ENCODE results near the gene DLD. TPM values are rescaled to one million over a fixed set of nuclear protein-coding genes. Genes with fewer than 3 reads are reported as not detected.
A peak's percentile ranks its signal among the peaks of the same experiment; 100 is the strongest.

DLD gene
- total RNA-seq, 1 experiment from 2014 or later: 113 TPM

DNA sequence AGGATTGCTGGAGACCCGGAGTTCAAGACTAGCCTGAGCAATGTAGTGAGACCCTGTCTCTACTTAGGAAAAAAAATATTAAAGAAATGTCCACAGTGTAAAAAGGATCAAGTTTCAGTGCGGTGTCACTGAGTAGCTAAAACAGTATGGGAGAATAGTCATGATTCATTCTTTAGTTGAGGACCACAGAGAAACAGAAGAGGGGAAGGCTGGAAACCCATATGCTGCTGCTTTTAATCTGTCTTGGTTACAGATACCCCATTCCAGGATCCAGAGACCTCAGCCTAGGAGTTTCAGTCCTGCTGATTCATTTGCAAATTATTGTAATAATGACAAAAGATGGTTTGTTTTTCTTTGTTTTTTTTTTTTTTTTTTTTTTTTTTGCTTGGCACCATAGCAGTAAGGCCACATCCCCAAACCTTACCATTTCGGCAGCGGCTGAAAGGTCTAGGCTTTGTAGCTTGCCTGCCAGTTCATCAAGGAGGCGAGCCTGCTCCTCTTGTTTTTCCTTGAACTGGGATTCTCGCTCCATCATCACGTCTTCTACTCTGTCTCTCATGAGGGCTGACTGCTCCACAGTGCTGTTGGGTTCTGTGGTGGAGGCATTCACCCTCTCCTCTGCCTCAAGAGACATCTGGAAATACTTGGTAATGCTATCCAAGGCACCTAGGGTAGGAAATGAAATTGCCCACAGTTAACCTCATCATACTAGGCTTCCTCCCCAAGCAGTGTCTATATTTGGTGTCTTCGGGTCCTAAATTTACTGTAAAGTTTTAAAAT is 44.2 kb downstream of the DLD start:
- Histone ChIP-seq H3K36me3 (peaks cover 89% of the 10 kb centered on the region), H3K4me3 (no peak overlapping the region), H3K4me1 (replicated peaks) (peaks cover 85% of the 10 kb centered on the region), H3K9me3 (replicated peaks) (no peaks in the 10 kb centered on the region), H3K27me3 (replicated peaks) (no peaks in the 10 kb centered on the region), H3K27ac (peak overlapping the region; percentile 61; the same call in 1 of the 2 replicates)
- DNase-seq (ENCODE audit: low read depth in 1 of 2, low spot score in 2 of 2): peak; percentile 58 to 75

DNA sequence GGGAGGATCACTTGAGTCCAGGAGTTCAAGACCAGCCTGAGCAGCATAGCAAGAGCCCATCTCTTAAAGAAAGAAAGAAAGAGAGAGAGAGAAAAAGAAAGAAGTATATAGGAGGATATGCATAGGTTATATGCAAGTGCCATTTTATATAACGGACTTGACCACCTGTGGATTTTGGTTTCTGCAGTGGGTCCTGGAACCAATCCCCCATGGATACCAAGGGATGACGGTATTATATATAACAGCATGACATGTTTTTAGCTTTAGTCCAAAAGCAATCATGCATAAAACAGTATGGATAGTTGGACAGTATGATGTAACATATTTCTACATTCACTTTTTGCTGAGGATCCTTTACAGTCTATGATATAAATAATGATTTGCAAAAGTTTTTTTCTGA is 45.3 kb downstream of the DLD start:
- Histone ChIP-seq H3K27ac (no peak overlapping the region), H3K36me3 (peaks cover 89% of the 10 kb centered on the region), H3K4me1 (replicated peaks) (peaks cover 90% of the 10 kb centered on the region)

DNA sequence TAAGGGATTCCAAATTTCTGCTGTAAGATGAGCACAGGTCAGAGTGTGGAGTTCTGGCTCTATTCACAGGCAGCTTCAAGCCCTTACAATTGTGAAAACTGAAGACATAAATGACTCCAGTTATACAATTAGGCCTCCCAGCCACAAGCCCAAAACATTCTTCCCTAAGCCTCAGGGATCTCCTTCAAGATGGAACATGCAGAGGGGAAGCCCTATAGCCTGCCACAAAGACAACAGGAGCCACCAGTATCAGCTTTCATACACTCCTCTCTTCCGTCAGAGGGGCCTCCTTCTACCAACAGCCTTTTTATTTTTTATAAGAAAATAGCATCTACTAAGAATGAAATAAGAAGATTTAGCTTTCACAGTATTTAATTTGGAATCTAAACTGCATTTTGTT is 46.5 kb downstream of the DLD start:
- Histone ChIP-seq H3K4me1 (replicated peaks) (peaks cover 85% of the 10 kb centered on the region), H3K36me3 (peaks cover 90% of the 10 kb centered on the region), H3K9me3 (replicated peaks) (no peaks in the 10 kb centered on the region), H3K27me3 (replicated peaks) (no peaks in the 10 kb centered on the region), H3K27ac (no peak overlapping the region; the same call in 1 of the 2 replicates), H3K4me3 (no peak overlapping the region)
- no peak for DNase-seq (ENCODE audit: low read depth in 1 of 2, low spot score in 2 of 2)

More for the DNA sequence above, 45.3 kb downstream of the DLD start:
- Histone ChIP-seq H3K9me3 (replicated peaks) (no peaks in the 10 kb centered on the region), H3K27me3 (replicated peaks) (no peaks in the 10 kb centered on the region), H3K4me3 (no peak overlapping the region)
- DNase-seq (ENCODE audit: low read depth in 1 of 2, low spot score in 2 of 2): no peak

GRCh38 chr7:107938456-107939250 is 47.7 kb downstream of the DLD start:
- H3K36me3 ChIP-seq: peaks cover 90% of the 10 kb centered on the region
- H3K4me1 ChIP-seq (replicated peaks): peaks cover 74% of the 10 kb centered on the region
- no peaks in the 10 kb centered on the region for H3K27me3 ChIP-seq (replicated peaks)
- DNase-seq (ENCODE audit: low read depth in 1 of 2, low spot score in 2 of 2): no peak
- H3K4me3 ChIP-seq: no peak overlapping the region
- peak overlapping the region; percentile 18; the same call in 1 of the 2 replicates for H3K27ac ChIP-seq
- no peaks in the 10 kb centered on the region for H3K9me3 ChIP-seq (replicated peaks)

GRCh38 chr7:107939573-107940489 is 48.8 kb downstream of the DLD start:
- peaks cover 63% of the 10 kb centered on the region for H3K4me1 ChIP-seq (replicated peaks)
- peak in 1 of 2 experiments; percentile 52 for DNase-seq (ENCODE audit: low read depth in 1 of 2, low spot score in 2 of 2)
- H3K27ac ChIP-seq: peak overlapping the region; percentile 21
- no peaks in the 10 kb centered on the region for H3K27me3 ChIP-seq (replicated peaks)
- no peaks in the 10 kb centered on the region for H3K9me3 ChIP-seq (replicated peaks)
- H3K4me3 ChIP-seq: no peak overlapping the region
- peaks cover 92% of the 10 kb centered on the region for H3K36me3 ChIP-seq

GRCh38 chr7:107940951-107941350 is 50.0 kb downstream of the DLD start:
- DNase-seq (ENCODE audit: low read depth in 1 of 2, low spot score in 2 of 2): no peak
- Histone ChIP-seq H3K4me1 (replicated peaks) (peaks cover 51% of the 10 kb centered on the region), H3K9me3 (replicated peaks) (no peaks in the 10 kb centered on the region), H3K27me3 (replicated peaks) (no peaks in the 10 kb centered on the region), H3K36me3 (peaks cover 96% of the 10 kb centered on the region), H3K4me3 (no peak overlapping the region), H3K27ac (no peak overlapping the region)

- H3K27ac ChIP-seq: no peak overlapping the region
- H3K36me3 ChIP-seq: peaks cover 95% of the 10 kb centered on the region
- no peak for DNase-seq (ENCODE audit: low read depth in 1 of 2, low spot score in 2 of 2)
- H3K27me3 ChIP-seq (replicated peaks): no peaks in the 10 kb centered on the region
- no peak overlapping the region for H3K4me3 ChIP-seq
- peaks cover 51% of the 10 kb centered on the region for H3K4me1 ChIP-seq (replicated peaks)
- no peaks in the 10 kb centered on the region for H3K9me3 ChIP-seq (replicated peaks)
Observed at GRCh38 chr7:107943018-107943417, 52.0 kb downstream of the DLD start.

DNA sequence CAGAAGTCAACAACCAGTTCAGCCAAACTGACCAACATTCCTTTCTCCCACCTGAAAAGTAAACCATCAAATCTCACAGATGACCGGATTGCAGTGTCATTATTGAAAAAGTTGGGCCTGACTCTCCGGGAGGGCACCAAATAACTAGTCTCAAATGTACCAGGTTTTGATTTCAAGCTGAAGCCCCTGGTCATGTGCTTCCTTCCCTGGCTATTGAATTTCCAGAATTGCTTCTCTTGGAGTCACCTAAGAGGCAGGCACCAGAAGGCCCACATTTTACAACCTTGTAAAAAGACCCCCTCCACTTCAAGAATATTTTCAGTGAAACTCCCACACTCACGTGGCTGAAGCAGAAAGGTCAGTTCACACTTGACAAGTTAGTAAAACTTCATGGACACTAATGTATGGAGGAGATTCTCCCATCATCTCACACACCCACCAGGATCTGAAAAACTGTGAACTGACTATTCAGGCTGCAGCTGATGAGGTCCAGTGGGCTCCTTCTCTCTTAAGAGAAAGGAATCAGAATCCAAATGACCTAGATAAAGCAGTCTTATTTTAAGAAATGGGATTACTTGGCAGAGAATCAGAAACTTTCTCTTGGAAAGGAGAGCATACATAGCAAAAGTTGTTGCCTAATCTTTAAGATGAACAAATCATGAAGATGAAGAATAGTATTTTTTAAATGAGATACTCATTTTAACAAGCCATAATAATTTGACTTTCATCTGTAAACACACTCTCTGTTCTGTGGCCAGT is 53.6 kb downstream of the DLD start:
- Histone ChIP-seq H3K4me1 (replicated peaks) (peaks cover 47% of the 10 kb centered on the region), H3K36me3 (peaks cover 95% of the 10 kb centered on the region), H3K27ac (no peak overlapping the region), H3K4me3 (no peak overlapping the region), H3K9me3 (replicated peaks) (no peaks in the 10 kb centered on the region), H3K27me3 (replicated peaks) (no peaks in the 10 kb centered on the region)
- DNase-seq (ENCODE audit: low read depth in 1 of 2, low spot score in 2 of 2): no peak

DNA sequence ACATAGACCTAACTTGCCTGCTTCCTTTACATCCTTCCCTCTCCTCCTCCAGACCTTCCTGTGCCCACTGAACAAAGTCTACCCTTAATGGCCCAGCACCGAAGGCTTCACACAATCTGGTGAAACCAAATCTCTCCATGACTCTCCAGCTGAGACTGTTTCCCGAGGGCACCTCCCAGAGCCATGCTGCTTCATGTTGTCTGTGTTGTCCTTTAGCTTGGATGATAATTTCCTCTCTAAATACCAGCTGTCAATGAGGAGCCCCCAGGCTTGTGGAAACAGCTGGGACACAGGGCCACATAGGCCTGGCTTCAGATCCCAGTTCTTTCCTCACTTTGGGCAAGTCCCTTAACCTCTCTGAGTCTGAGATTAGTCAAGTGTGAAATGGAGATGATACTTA is 54.3 kb downstream of the DLD start:
- Histone ChIP-seq H3K36me3 (peaks cover 95% of the 10 kb centered on the region), H3K4me1 (replicated peaks) (peaks cover 44% of the 10 kb centered on the region), H3K4me3 (no peak overlapping the region), H3K27ac (no peak overlapping the region), H3K27me3 (replicated peaks) (no peaks in the 10 kb centered on the region), H3K9me3 (replicated peaks) (no peaks in the 10 kb centered on the region)
- DNase-seq (ENCODE audit: low read depth in 1 of 2, low spot score in 2 of 2): no peak

- Histone ChIP-seq H3K4me3 (no peak overlapping the region), H3K27ac (no peak overlapping the region), H3K9me3 (replicated peaks) (no peaks in the 10 kb centered on the region), H3K4me1 (replicated peaks) (peaks cover 35% of the 10 kb centered on the region), H3K27me3 (replicated peaks) (no peaks in the 10 kb centered on the region), H3K36me3 (peaks cover 95% of the 10 kb centered on the region)
- no peak for DNase-seq (ENCODE audit: low read depth in 1 of 2, low spot score in 2 of 2)
Observed at GRCh38 chr7:107946451-107946850, 55.5 kb downstream of the DLD start.

DNA sequence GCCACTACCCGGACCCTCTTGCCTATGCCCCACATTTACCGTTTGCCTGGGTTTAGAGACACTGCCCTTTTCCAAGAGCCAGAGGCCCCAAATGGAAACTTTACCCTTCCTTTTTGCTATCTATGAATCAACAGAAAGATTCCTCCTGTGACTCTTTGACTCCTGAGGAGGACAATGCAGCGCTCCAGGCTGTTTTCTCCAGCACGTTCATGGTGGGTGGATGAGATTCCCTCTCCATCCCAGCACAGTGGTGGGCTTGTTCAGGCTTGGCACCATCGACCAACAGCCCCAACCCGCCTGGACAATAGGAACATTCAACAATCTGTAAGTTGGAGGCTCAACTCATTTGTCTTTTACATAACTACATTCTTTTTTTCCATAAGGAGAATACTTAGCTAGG is 55.9 kb downstream of the DLD start:
- H3K36me3 ChIP-seq: peaks cover 98% of the 10 kb centered on the region
- DNase-seq (ENCODE audit: low read depth in 1 of 2, low spot score in 2 of 2): no peak
- H3K27me3 ChIP-seq (replicated peaks): no peaks in the 10 kb centered on the region
- peaks cover 39% of the 10 kb centered on the region for H3K4me1 ChIP-seq (replicated peaks)
- H3K27ac ChIP-seq: no peak overlapping the region
- no peaks in the 10 kb centered on the region for H3K9me3 ChIP-seq (replicated peaks)
- H3K4me3 ChIP-seq: no peak overlapping the region

DNA sequence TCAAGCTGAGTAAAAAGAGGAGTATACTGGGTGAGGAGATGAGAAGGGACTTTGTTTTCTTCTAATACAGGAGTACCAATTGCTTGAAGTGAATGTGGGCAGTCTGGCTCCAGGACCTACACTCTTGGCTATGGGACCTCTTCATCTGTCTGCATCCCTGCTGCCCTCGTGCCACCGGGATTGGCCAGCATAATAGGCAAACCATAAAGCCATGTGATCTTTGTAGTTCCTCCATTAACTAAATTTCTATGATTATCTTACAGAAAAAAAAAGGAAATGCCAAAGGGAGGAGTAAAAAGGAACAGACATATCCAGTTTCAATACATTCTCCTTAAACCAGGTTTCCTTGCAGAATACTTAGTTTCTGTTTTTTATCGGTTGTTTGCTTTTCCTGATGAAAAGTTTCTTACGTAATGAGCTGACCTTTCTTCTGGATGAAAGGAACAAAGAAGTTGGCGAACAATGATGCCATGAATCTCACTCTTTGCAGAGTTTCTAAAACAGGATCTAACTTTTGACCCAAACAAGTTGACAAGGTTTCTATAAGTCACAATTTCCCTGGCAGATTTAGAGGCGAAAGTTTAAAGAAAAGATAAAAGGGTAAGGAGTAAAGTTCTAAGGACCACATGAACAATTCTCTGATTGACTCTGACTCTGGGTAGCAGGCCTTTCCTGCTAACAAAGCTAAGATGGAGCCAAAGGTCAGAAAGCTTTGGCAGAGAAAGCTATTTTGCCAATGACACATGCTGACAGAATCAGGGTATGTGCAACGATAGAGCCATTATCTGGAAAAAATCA is 57.9 kb downstream of the DLD start:
- Histone ChIP-seq H3K9me3 (replicated peaks) (no peaks in the 10 kb centered on the region), H3K36me3 (peaks cover 97% of the 10 kb centered on the region), H3K27me3 (replicated peaks) (no peaks in the 10 kb centered on the region), H3K4me1 (replicated peaks) (peaks cover 51% of the 10 kb centered on the region), H3K4me3 (no peak overlapping the region), H3K27ac (peak overlapping the region; percentile 34; the same call in 1 of the 2 replicates)
- no peak for DNase-seq (ENCODE audit: low read depth in 1 of 2, low spot score in 2 of 2)

All from SJSA1 (cell line).